ENCODE measurements around the gene TMEM178B.

DNA sequence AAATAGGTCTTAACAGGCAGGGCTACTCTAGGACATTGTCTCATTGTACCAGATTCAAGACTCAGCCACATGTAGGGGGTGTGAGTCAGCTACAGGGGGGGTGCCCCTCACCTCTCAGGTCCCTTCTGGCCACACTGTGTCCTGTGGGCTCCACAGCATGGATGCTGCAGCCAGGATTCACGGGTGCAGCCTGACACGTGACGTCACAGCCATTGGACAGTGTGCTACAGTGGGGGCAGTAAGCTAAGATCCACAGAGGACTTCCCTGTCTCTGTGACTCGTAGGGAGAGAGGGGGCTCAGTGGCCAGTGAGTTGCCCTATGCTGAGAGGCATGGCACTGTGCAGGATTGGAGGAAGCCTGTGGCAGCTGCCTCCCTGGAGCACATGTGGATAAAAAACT lies 77.9 kb downstream of the TMEM178B start:
- no peak for TF ChIP-seq CTCF (IDR thresholded peaks at IDR 0.05; ENCODE audit: low read depth, low read length, poor library complexity, severe bottlenecking)
- no peak for TF ChIP-seq EZH2phosphoT487 (IDR thresholded peaks at IDR 0.05; ENCODE audit: borderline replicate concordance, low read length)

All from DOHH2 (cell line).